NCI-H748 (cell line): Measurements from ENCODE around the gene MIA.
"Not testable (repeated sequence)": the region's sequence is repeated elsewhere in the genome, so short reads cannot be mapped to it uniquely, and the experiment has no call there.

ENCODE experiments used
- DNase-seq: peaks from one replicate; lab custom pipeline; 2025; ENCODE audit not compliant: unreplicated experiment; lab: John Stamatoyannopoulos, UW

MIA gene

DNA sequence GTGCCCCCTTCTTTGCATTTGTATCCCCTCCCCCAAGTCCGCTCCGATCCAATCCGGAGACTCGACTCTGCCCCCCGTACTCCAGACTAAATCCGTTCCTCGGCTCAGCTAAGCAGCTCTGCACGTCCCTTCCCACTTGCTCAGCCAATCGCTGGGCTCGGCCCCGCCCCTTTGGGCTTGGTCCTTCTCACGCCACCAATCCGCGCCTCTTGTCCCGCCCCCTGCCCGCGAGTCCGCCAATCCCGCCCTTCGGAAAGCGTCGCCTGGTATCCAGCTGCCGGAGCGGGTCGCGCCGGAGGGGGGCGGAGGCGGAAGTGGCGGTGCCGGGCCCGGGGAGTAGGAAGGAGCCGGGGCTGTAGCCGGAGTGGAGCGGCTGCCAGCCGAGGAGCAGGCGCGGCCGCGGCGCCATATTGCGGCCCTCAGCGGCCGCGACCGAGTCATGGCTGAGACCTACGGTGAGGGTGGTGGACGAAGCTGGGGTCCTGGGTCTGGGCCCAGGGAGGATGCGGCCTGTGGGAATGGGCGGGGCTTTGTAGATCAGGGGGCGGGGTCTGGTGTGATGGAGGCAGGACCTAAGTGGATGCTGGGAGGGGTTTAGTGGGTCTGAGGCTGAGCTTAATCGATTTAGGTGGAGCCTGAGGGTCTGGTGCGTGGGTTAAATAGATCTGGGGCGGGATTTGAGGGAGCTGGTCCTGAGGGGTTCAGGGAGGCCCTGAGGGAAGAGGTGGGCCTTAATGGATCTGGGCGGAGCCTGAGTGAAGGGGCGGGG is 2.8 kb downstream of the MIA start, which contains the start of gene RAB4B:
RAB4B (plus strand) TSS at position 311 of the 769 bp plus-strand sequence; CDS start at position 440, 129 bp downstream.
- peak; percentile 100 for DNase-seq

DNA sequence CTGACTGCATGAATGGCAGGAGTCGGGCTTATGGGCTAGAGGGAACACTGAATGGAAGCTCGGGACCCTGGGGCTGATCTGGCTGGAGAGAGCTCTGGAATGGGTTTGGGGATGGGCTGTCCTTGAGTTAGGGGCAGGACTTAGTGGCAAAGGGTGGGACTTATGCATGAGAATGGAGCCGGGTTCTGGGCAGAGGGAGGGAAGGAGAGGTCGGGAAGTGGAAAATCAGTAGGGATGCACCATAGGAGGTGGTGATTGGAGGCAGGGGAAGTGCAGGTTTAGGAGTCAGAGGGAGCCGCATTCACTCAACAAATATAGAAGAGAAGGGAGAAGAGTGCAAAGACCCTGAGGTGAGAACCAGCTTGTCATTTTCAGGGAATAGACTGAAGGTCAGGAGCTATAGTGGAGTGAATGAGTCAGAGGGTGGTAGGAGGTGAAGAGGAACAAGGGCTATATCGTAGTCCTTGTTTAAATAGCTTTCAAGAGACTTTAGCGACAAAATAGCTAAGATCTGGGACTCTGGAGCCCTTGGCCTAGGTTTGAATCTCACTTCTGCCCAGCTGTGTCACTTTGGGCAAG is 3.5 kb downstream of the MIA start:
- no peak for DNase-seq

DNA sequence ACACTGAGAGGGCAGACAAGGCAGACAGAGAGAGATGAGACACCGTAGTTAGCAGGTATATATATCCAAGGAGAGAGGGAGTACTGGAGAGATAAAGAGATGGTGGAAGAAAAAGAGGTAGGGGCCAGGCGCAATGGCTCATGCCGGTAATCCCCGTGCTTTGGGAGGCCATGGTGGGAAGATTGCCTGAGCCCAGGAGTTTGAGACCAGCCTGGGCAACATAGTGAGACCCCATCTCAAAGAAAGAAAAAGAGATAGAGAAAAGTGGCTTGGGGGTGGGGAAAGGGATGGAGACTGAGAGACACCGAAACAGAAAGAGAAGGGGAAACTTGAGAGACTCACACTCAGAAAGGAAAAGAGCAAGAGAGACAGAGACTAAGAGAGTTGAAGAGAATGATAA is 5.3 kb downstream of the MIA start:
- no peak for DNase-seq

DNA sequence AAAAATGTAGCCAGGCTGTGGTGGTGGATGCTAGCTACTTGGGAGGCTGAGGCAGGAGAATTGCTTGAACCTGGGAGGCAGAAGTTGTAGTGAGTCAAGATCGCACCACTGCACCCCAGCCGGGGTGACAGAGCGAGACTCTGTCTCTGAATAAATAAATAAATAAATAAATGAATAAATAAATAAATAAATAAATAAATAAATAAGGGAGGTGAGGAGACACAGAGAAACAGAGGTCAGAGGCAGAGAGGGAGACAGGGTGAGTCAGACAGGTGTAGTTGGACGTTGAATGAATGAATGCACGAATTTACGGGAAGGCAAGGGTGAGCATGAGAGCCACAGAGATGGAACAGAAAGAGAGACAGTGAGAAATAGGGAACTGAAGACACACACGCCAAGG is 5.8 kb downstream of the MIA start:
- no peak for DNase-seq

DNA sequence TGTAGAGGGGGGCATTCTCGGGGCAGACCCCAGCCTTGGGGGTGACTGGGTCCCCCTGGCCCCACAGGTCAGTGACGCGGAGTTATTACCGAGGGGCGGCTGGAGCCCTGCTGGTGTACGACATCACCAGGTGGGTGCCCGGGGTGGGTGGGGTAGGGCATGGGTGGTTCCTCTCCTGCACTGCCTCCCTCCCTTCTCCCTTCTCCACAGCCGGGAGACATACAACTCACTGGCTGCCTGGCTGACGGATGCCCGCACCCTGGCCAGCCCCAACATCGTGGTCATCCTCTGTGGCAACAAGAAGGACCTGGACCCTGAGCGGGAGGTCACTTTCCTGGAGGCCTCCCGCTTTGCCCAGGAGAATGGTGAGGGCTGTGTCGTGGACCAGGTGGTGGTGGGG is 8.4 kb downstream of the MIA start:
- DNase-seq = no peak

DNA sequence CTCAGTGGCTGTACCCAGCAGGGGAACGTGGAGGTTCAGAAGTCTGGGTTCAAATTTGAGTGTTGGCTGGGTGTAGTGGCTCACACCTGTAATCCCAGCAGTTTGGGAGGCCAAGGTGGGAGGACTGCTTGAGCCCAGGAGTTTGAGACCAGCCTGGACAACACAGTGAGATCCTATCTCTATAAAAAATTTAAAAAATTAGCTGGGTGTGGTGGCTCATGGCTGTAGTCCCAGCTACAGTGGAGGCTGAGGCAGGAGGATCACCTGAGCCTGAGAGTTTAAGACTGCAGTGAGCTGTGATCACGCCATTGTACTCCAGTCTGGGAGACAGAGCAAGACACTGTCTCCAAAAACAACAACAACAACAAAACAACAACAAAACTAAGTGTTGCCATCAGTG is 8.8 kb downstream of the MIA start:
- DNase-seq = not testable (repeated sequence)

DNA sequence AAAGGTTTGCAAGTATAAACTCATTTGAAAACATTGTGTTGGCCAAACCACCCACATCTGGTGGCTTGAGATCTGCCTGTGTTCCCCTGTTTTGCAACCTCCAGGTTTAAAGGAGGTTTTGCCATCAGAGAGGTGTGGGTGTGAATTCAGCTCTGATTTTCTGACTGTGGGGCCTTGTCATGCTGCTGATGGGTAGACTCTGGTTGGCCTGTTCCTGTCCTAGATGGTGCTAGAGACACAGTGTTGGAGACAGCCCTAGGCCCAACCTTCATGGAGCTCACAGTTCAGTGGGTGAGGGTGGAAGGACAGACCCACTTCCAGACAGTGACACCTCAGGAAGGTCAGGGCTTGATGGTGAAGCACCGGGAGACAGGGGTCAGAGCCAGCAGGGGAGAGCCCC is 10.2 kb downstream of the MIA start:
- no peak for DNase-seq

DNA sequence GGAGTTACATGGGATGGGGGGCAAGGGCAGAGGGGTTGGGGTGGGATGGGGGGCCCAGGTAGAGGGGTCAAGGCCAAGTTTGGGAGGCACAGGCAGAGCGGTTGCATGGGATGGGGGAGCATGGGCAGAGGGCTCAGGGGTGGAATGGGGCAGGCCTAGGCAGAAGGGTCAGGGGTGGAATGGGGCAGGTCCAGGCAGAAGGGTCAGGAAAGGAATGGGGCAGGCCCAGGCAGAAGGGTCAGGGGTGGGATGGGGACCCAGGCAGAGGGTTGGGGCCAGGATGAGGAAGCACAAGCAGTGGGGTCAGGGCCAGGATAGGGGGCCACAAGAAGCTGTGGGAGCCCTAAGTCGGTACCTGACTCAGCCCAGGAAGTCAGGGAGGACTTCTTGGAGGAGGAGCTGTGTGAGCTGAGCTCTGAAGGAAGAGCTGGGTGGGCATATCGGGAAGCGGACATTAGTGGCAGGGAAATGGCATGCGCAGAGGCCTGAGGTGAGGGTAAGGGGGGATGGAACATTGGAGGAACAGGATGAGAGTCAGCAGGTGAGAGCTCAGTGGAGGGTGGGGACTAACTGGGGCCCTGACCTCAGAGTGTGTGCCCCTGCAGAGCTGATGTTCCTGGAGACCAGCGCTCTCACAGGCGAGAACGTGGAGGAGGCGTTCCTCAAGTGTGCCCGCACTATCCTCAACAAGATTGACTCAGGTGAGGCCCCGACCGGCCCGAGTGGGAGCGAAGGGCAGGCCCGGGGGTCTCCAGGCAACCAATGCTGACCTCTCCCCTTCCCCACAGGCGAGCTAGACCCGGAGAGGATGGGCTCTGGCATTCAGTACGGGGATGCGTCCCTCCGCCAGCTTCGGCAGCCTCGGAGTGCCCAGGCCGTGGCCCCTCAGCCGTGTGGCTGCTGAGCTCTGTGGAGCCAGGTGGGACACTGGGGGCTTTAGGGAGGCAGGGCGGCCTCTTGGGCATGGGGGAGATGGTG is 11.0 kb downstream of the MIA start:
- no peak for DNase-seq

DNA sequence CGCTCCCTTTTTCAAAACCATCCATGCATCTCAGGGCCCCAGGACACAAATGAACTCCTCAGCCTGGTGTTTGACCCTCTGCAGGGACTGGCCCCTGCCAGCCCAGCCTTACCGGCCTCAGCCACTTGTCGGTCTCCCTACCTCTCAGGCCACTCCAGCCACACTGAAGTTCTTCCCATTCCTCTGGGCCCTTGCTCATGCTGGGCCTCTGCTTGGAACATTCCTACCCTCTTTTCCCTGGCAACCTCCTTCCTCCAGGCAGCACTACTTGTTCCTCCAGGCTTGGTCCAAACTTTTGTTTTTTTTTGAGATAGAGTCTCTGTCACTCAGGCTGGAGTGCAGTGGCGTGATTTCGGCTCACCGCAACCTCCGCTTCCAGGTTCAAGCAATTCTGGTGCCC is 16.0 kb downstream of the MIA start:
- no peak for DNase-seq

DNA sequence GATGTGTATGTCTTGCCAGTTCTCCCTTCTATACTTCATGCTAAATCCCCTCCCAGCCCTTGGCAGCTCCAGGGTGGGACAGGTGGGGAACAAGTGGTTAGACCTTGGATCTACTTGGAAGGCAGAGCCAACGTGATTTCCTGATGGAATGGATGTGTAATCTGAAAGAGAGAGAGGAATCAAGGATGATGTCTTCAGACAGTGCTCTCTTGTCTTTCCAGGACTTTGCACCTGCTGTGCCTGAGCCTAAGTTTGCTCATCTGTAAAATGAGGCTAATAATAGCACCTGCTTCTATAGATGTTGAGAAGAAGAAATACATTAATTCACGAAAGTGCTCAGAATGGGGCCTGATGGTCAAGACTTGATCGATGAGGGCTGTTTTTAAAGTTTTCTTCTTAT is 16.7 kb downstream of the MIA start:
- DNase-seq = no peak

DNA sequence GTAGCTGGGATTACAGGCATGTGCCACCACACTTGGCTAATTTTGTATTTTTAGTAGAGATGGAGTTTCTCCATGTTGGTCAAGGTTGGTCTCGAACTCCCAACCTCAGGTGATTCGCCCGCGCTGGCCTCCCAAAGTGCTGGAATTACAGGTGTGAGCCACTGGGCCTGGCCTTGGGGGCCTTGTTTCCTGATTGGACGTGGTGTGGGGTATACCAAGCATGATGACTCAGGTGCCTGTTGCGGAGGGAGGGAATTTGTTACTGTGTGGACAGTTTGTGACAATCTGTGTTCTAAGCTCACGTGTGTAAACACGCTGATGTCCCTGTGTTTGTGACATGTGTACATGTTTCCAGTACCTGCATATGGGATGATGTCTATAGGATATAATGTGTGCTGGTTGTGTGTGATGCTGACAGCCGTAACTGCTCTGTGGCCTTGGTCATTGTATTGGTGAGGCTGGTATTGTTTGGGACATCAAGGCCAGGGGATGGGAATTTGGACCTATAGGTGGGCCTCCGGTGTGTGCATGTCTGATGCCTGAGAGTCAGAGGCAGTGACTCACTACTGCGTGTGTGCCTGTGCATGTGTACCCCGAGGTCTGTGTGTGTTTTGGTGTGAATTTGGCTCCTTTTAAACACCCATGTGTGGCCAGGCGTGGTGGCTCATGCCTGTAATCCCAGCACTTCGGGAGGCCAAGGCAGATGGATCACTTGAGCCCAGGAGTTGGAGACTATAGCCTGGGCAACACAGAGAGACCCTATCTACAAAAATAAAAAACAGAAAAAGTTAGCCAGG is 22.0 kb downstream of the MIA start:
- no peak for DNase-seq

DNA sequence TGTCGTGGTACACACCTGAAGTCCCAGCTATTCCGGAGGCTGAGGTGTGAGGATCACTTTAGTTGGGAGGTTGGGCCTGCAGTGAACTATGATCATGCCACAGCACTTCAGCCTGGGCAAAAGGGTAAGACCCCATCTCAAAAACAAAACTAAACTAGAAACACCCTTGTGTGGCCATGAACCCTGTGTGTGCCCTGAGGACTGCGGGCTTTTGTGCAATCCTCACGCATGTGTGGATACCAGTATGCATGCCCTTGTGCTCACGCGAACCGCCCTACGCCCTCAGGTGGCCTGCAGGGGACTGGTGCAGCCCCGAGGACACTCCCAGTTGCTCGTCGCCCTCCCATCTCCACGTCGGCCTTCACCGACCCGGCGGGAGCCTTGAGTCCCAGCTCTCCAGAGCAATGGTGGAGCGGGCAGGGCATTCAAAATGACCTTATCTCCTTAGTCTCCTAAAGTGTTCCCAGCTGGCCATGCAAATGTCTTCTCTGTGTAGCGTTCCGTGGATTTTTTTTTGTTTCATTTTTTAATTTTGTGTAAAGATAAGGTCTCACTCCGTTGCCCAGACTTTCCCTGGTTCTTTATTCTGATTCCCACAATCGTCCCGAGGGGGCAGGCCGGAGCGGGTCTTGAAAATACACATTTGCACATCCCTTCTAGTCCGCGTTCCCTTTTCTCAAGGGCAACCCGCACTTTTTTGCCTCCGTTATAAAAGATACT is 22.8 kb downstream of the MIA start:
- peak; percentile 88 for DNase-seq

DNA sequence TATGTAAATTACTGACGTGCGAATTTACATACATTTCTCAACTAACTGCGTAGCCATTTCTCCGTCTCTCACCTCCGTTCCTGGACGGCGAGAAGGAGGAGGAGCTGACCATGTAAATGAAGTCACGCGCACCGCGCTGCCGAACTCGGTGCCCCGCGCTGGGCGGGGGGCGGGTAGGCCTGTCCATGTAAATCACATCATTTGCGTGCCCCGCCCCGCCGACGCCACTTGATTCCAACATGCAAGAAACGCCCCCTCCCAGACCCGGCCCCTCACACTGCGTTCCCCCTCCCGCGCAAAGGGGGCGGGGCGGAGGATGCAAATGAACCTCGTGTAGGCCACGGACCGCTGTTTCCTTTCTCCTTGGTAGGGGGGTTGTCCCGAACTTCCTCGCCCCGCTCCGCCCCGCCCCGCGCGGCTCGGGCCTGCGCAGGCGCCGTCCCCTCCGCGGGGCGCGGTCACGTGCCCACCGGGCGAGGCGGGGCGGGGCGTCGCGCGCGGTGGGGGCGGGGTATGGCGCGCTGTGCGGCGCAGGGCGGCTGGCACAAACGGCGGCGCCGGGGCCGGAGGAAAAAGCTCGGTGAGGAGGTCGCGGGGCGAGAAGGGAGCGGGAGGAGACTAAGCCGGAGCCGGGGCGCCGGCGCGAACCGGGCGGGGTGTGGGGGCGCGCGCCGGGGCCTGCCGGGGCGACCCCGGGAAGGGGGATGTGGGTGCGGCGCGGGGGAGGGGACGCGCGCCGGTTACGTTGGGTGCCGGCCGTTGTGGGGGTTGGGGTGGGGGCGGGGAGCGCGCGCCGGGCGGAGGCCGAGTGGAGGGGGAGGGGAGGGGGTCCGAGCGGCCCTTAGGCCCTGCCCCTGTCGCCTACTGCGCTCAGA is 23.6 kb downstream of the MIA start, which contains the start of gene EGLN2:
EGLN2 (plus strand) TSS at position 509 of the 875 bp plus-strand sequence. CDS start 1,382 bp downstream, outside the sequence.
- DNase-seq = peak; percentile 100

DNA sequence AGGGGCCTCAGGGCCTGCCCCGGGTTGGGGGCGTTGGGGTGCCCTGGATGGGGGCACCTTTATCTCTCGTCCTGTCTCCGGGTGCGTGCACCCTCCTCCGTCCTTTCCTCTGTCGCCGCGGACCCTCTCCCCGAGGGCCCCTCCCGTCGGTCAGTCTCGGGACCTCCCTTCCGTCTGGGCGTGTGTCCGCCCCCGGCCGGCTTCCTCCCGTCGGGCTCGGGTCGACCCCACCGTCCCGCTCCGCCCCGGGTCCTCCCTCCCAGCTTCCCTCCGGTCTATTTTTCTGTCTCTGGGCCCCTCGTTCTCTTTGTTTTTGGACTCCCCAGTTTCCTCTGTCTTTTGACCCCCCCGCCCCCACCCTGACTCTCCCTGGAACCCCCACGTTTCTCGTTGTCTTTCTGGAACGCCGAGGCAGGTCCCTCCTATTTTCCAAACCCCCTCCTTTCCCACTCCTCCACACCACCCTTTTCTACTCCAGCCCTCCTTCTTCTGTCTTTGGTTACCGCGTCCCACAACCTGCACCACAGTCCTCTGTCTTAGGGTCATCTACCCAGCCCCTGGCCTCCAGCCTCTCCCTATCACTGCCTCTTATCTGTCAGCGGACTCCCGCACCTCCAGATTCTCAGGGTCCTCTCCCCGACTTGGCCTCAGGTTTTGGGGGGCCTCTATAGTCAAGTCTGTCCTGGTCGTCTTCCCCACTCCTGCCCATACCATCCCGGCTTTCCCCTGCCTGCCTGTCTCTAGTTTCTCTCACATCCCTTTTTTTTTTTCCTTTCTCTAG is 24.4 kb downstream of the MIA start:
- DNase-seq = no peak

DNA sequence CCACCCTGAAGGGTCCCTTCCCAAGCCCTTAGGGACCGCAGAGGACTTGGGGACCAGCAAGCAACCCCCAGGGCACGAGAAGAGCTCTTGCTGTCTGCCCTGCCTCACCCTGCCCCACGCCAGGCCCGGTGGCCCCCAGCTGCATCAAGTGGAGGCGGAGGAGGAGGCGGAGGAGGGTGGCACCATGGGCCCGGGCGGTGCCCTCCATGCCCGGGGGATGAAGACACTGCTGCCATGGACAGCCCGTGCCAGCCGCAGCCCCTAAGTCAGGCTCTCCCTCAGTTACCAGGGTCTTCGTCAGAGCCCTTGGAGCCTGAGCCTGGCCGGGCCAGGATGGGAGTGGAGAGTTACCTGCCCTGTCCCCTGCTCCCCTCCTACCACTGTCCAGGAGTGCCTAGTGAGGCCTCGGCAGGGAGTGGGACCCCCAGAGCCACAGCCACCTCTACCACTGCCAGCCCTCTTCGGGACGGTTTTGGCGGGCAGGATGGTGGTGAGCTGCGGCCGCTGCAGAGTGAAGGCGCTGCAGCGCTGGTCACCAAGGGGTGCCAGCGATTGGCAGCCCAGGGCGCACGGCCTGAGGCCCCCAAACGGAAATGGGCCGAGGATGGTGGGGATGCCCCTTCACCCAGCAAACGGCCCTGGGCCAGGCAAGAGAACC is 25.1 kb downstream of the MIA start:
- DNase-seq = no peak

DNA sequence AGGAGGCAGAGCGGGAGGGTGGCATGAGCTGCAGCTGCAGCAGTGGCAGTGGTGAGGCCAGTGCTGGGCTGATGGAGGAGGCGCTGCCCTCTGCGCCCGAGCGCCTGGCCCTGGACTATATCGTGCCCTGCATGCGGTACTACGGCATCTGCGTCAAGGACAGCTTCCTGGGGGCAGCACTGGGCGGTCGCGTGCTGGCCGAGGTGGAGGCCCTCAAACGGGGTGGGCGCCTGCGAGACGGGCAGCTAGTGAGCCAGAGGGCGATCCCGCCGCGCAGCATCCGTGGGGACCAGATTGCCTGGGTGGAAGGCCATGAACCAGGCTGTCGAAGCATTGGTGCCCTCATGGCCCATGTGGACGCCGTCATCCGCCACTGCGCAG is 25.7 kb downstream of the MIA start:
- DNase-seq = no peak

DNA sequence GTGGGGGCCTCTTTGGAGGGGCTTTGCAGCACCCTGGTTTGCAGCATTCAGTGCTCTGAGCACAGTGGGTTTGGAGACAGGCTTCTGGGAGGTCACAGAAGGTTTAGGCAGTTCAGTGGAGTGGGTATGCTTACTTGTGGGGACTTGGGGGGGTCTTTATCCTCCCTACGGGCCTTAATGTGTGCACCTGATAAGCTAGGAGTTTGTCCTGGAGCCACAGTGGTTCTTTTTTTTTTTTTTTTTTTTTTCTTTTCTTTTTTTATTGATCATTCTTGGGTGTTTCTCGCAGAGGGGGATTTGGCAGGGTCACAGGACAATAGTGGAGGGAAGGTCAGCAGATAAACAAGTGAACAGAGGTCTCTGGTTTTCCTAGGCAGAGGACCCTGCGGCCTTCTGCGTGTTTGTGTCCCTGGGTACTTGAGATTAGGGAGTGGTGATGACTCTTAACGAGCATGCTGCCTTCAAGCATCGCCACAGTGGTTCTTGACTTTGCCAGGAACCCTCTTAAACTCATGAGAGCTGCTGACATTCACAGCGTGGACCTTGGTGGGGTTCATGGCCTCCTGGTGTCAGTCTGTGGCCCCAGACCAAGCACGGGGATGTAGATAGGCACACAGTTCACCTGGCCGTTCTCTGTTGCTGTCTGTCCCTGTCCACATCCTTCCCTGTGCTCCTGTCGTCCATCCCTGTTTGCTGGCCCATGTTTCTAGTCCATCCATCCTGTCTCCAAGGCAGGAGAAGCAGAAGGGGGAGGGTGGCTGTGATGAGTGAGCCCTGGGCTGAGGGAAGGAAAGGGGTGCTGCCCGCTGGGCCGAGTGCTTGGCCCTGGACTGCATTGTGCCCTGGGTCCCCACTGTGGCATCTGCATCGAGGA is 26.3 kb downstream of the MIA start:
- DNase-seq = no peak
